ENCODE data around the gene SLC66A2. TPM values are rescaled to one million over a fixed set of nuclear protein-coding genes. Genes with fewer than 3 reads are reported as not detected.
A peak's percentile ranks its signal among the peaks of the same experiment; 100 is the strongest.

Gene SLC66A2
- total RNA-seq, 1 donor from 2014 or later, result 35.1 TPM

DNA sequence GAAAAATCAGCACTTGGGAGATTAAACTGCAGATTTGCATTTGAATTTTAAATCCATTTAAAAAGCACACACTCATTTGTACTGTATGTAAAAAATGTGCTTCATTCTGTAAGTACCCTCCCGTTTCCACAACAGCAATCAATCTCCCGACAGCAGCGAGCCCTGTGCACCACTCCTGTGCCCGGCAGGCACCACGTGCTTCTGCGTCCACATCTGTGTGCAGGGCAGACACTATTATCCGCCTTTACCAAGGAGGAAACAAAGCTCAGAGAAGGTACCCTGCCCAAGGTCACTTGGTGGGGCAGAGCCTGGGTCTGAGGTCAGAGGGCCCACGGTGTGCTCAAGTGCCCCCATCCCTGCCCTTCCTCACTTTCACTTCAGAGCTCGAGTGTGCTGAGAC lies 20.5 kb upstream of the SLC66A2 start:
- TF ChIP-seq, protein P1, sequence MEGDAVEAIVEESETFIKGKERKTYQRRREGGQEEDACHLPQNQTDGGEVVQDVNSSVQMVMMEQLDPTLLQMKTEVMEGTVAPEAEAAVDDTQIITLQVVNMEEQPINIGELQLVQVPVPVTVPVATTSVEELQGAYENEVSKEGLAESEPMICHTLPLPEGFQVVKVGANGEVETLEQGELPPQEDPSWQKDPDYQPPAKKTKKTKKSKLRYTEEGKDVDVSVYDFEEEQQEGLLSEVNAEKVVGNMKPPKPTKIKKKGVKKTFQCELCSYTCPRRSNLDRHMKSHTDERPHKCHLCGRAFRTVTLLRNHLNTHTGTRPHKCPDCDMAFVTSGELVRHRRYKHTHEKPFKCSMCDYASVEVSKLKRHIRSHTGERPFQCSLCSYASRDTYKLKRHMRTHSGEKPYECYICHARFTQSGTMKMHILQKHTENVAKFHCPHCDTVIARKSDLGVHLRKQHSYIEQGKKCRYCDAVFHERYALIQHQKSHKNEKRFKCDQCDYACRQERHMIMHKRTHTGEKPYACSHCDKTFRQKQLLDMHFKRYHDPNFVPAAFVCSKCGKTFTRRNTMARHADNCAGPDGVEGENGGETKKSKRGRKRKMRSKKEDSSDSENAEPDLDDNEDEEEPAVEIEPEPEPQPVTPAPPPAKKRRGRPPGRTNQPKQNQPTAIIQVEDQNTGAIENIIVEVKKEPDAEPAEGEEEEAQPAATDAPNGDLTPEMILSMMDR (IDR thresholded peaks at IDR 0.05), result no peak
- no peak overlapping the region for H3K27ac Mint-ChIP-seq (ENCODE audit: unreplicated experiment)
- H3K36me3 Mint-ChIP-seq (ENCODE audit: unreplicated experiment), result peaks cover 28% of the 10 kb centered on the region
- no peak for DNase-seq (ENCODE audit: extremely low spot score, unreplicated experiment)
- no peaks in the 10 kb centered on the region for H3K27me3 Mint-ChIP-seq (ENCODE audit: unreplicated experiment)
- no peak overlapping the region for H3K4me3 Mint-ChIP-seq (ENCODE audit: unreplicated experiment)
- no peaks in the 10 kb centered on the region for H3K9me3 Mint-ChIP-seq (ENCODE audit: unreplicated experiment)
- peaks cover 2% of the 10 kb centered on the region for H3K4me1 Mint-ChIP-seq (ENCODE audit: unreplicated experiment)

DNA sequence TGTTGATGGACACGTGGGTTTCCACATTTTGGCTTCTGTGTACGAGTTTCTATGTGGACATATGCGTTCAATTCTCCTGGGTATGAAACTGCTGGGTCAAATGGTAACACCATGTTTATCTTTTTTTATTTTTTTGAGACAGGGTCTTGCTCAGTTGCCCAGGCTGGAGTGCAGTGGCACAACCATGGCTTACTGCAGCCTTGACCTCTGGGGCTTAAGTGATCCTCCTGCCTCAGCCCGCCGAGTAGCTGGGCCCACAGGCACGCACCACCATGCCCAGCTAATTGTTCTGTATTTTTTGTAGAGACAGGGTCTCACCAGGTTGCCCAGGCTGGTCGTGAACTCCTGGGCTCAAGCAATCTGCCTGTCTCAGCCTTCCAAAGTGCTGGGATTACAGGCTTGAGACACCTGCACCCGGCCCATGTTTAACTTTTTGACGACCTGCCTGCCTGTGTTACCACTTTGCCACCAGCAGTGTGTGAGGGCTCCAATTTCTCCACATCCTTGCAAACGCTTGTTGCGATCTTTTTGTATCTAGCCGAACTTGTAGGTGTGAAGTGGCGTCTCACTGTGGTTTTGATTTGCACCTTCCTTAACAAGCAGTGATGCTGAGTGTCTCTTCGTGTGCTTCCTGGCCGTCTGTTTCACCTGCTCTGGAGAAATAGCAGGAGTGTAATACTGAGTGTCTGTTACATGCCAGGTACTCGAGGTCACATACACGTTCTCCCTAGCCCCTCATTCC lies 19.9 kb upstream of the SLC66A2 start:
- H3K9me3 Mint-ChIP-seq (ENCODE audit: unreplicated experiment), result no peaks in the 10 kb centered on the region
- DNase-seq (ENCODE audit: extremely low spot score, unreplicated experiment), result no peak
- H3K4me3 Mint-ChIP-seq (ENCODE audit: unreplicated experiment), result no peak overlapping the region
- TF ChIP-seq, protein P1 (IDR thresholded peaks at IDR 0.05), result no peak
- H3K27me3 Mint-ChIP-seq (ENCODE audit: unreplicated experiment), result no peaks in the 10 kb centered on the region
- H3K27ac Mint-ChIP-seq (ENCODE audit: unreplicated experiment), result no peak overlapping the region
- H3K36me3 Mint-ChIP-seq (ENCODE audit: unreplicated experiment), result peaks cover 28% of the 10 kb centered on the region
- H3K4me1 Mint-ChIP-seq (ENCODE audit: unreplicated experiment), result peaks cover 2% of the 10 kb centered on the region

DNA sequence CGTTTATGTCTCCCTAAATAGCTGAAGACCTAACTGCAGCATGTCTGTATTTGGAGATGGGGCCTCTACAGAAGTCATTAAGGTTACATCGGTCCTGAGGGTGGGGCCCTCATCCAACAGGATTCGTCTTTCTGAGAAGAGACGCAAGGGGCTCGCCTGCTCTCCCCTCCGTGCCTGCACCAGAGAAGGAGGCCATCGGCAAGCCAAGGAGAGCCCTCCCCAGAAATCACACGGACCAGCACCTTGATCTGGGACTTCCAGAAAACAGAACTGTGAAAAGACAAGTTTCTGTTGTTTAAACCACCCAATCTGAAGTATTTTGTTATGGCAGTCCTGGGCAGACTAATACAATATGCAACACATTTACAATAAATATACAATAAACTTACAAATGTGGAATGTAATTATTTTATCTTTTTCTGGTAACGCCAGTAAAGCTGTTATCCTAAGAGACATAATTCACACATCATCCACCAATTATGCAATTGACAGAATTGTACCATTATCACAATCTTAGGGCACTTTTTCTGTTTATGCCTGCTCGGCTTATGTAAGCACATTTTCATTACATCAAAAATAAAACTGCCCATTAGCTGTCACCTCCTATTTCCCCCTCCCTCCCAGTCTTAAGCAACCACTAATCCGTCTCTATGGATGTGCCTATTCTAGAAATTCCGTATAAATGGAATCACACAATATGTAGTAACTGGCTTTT lies 19.1 kb upstream of the SLC66A2 start:
- no peak for DNase-seq (ENCODE audit: extremely low spot score, unreplicated experiment)
- no peaks in the 10 kb centered on the region for H3K27me3 Mint-ChIP-seq (ENCODE audit: unreplicated experiment)
- TF ChIP-seq, protein P1 (IDR thresholded peaks at IDR 0.05), result no peak
- H3K4me3 Mint-ChIP-seq (ENCODE audit: unreplicated experiment), result no peak overlapping the region
- no peaks in the 10 kb centered on the region for H3K9me3 Mint-ChIP-seq (ENCODE audit: unreplicated experiment)
- peaks cover 3% of the 10 kb centered on the region for H3K4me1 Mint-ChIP-seq (ENCODE audit: unreplicated experiment)
- H3K27ac Mint-ChIP-seq (ENCODE audit: unreplicated experiment), result no peak overlapping the region
- H3K36me3 Mint-ChIP-seq (ENCODE audit: unreplicated experiment), result peaks cover 27% of the 10 kb centered on the region

DNA sequence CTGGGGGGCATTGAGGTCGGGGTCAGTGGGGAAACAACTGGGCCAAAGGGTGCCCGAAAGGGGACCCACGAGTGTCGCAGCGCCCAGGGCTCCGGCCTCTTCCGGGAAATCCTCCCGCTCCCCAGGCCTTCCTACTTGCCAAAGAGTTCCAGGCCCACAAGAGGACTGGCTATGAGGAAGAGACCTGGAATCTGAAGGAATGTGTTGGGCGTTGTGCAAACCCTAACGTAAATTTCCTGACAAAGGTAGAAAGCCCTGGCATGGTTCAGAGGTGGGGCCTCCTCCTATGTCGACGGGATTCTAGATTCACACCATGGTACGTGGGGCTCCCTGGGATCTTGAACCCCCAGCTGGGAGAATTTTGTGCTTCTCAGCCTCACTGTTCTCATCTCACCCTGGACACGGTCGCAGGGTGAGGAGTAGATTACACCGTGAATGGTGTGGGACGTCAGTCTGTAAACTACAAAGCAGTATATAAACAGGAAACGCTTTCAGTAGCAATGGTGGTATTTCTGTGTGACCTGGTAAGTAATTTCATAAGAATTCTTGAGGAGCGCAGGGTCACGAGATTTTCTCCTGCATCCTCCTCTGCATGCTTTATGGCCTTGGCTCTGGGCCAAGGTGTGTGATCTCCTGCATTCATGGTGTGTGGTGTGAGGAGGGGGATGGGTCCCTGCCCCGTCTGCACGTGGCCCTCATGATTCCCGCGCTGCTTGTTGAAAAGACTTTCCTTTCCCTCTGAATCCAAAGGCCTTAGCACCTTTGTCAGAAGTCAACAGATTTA lies 13.9 kb upstream of the SLC66A2 start:
- Mint-ChIP-seq H3K4me3 (ENCODE audit: unreplicated experiment) (peak overlapping the region; percentile 57), H3K27ac (ENCODE audit: unreplicated experiment) (peak overlapping the region; percentile 52), H3K27me3 (ENCODE audit: unreplicated experiment) (no peaks in the 10 kb centered on the region), H3K36me3 (ENCODE audit: unreplicated experiment) (peaks cover 1% of the 10 kb centered on the region), H3K9me3 (ENCODE audit: unreplicated experiment) (no peaks in the 10 kb centered on the region), H3K4me1 (ENCODE audit: unreplicated experiment) (peaks cover 11% of the 10 kb centered on the region)
- TF ChIP-seq, protein P1 (IDR thresholded peaks at IDR 0.05), result no peak
- DNase-seq (ENCODE audit: extremely low spot score, unreplicated experiment), result no peak
